HCEC 1CT (cell line): Measurements from ENCODE around the gene TADA2B.
"Not testable (repeated sequence)": the region's sequence is repeated elsewhere in the genome, so short reads cannot be mapped to it uniquely, and the experiment has no call there.

Experiments used
- DNase-seq: peaks from one replicate; pipeline ENCODE4 v3.0.0-alpha.2; 2017

TADA2B gene

DNA sequence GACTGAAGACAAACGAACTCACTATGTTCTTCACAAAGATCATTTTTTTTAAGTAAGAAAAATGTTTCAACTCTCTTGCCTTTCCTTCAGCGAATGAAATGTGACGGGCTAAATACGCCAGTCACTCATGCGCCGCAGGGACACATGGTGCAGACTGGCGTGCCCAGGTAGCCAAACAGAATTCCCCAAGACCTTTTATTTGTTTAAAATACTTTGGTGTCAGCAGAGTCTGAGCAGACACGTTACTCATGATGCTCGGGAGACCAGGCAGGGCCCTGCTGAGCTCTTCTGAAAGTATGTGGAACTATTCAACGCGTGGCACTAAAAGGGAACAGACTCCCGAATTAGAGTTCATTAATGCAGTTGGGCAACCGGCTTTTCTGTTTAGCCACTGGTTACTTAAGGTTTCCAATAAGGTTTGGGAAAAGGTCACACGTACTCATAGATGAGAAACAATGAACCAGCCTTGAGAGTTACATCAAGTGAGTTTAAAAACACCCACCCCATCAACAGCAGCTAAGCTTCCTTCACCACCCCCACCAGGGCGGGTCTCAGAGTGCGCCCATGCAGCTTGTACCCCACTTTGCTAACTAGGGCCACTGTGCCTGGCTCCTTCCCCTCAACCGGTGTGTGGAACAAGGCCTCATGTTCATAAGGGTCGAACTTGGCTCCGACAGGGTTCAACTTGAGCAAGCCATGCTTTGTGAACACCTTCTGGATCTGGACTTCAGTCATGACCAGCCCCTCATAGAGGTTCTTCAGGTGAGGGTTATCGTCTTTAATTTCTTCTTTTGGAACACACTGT, 17.4 kb downstream of the TADA2B start:
- no peak for DNase-seq

DNA sequence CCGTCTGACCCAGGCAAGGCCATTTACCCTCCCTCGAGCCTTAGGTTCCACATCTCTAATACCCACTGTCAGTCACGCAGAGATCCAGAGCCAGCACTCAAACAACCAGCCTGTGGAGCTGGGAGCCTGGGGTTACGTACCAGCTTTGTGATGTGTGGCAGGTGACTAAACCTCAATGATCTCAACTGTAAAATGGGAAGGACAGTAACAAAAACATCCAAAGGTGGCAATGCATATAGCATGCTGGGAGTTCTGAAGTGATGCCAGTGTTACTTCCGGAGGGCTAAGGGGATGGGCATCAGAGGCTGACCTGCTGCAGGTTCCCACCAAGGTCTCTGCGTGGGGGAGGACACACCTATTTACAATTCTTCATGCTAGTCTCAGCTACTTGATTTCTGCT, 18.6 kb downstream of the TADA2B start:
- no peak for DNase-seq

DNA sequence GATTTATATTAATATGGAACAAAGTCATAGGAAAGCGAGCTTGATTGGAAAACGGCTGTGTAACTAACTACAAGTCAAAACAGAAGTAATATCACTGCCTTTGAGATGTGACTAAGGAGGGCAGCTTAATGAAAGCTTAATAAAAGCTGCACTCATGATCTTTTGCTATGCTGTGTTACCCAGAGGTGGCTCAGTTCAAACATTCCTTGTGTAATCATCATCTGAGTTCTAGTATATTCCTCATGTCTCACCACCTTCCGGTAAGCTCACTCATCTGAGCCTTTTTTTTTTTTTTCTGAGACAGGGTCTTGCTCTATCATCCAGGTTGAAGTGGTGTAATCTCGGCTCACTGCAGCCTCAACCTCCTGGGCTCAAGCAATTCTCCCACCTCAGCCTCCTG, 19.6 kb downstream of the TADA2B start:
- DNase-seq: no peak

DNA sequence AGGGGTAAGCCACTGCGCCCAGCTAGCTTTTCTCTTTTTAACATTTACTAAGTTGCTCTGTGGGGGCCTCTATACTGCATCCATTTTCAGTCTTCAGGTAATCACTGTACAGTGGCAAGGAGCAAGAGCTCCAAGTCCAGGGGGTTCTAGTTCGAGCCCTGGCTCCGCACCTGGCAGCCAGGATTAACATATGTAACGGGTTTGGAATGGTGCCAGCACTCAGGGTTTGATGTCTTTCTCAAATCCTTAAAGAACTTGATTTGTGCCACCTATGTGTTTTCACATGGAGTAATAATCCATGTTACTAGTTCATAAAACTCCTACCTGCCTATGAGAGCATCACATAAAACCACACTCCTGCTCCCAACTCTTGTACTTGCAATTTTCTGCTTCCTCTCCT, 20.2 kb downstream of the TADA2B start:
- DNase-seq: no peak

DNA sequence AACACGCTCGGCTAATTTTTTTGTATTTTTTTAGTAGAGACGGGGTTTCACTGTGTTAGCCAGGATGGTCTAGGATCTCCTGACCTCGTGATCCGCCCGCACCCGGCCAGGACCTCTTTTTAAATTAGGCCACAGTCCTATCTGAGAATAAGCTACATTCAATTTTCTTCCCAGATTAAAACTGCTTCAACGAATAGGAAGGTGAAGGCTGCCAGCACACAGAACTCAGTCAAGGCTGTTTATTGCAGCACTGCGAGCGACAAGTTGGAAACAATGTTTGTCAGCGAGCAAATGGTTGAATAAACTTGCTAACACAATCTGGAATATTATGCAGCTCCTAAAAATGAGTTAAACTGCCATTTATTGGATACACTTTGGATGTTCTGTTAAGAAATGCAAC, 22.8 kb downstream of the TADA2B start:
- DNase-seq: no peak

DNA sequence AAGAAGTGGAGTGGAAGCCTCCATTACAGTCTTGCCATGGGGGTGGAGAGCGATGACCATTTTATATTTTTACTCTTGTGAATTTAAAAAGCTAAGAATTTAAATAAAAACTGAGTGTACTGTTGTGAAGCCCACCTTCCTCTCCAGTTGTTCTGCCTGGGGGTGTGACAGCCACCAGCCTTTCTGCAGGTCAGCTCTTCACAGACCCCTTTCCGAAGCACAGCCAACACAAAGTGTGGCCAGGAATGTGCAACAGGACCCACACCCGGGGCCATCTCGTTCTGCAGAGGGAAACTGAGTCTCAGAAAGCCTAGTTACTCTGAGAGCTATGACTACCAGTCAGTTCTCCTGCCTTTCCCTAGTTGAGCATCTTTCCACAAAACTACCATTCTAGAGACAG, 23.3 kb downstream of the TADA2B start:
- DNase-seq: no peak

DNA sequence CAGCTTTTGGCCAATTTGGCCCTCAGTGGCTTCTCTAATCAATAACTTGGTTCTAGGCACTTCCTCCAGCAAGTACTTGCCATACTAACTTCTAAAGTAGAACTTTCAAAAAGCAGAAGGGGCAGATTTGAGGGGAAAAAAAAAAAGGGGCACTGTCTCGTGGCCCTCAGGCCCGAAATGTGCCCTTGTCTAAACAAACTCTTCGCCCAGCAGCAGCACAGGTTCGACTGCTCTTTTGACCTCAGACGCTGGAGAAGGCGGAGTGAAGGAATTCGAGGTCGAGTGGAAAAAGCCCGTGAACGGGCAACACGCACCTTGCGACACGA, 23.9 kb downstream of the TADA2B start:
- no peak for DNase-seq

DNA sequence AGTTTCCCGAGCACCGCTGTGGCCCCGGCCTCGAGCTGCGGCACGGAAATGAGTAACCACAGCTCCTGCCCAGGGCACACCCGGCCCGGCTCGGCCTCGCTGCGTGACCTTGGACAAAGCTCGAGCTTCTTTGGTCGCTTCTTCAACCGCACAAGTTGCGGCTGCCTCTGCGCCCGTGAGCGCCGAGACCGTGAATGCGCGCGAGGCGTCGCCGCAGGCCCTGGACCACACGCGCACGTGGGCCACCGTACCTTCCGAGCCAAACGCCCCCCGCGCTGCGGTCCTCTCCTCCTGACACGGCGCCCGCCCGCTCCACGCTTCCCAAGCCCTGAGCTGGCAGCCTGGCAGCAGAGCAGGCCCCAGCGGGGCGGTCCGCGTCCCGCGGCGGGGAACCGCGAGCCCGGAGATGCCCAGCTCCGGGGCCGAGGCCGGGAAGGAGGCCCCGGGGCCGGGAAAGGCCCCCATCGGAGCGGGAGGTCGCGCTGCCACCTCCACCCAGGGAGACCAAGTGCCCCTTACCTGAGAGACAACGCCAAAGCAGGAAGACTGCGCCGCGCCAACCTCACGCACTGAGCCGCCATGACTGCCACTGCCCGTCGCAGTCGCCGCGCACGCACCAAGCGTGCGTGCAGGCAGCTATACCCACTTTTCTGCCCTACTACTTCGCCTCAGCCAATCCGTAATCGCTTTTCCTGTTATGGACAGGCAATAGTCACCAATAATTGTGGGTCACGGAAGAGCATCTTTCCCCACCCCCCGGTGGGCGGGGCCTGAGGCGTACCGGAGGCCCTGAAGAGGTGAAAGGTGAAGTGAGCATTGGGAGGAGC, 24.5 kb downstream of the TADA2B start, which contains the start of gene GRPEL1:
Gene GRPEL1, minus strand, starts transcription at position 613 of the 827 bp plus-strand sequence. Its CDS starts 32 bp downstream, at position 581.
- DNase-seq: peak; percentile 96

DNA sequence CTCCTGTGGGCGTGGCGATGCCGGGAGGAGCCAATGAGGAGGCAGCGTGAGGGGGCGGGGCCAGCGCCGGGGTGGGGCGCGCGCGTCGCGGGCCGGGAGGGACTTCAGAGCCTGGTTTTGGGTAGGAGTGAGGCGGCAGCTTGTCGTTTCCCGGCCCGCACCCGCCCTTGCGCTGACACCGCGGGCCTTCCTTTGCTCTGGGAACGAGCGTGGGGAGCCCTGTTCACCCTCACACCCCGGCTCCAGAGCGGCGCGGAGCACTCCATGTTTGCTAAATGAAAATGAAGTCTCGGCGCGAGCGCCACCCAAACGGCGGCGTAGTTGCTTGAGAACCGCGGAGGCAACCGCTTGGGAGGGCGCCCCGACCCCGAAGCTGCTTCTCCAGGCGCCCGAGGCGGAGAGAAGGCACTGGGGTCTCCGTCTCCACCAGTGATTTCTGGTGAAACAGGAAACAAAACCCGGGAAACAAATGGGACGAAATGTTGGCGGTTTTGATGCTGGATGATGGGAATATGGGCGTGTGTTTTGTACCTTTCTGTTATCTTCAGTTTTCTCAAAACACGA, 25.2 kb downstream of the TADA2B start:
- DNase-seq: no peak

DNA sequence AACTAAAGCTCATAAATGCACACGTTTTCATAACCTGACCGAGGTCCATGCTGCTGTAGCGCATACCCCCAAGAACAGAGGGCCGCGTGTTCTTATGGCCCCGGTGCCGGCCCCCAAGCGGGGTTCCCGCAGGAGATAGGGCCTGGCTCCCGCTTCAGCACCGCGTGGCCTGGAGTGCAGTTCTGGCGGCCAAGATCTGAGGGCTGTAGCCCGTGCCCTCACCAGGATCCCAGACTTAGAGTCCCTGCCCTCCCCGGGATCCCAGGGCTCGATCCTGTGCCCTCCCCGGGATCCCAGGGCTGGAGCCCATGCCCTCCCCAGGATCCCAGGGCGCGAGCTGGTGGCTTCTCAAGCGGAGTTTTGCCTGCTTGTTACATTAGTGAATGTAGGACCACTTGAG, 25.7 kb downstream of the TADA2B start:
- DNase-seq: no peak

DNA sequence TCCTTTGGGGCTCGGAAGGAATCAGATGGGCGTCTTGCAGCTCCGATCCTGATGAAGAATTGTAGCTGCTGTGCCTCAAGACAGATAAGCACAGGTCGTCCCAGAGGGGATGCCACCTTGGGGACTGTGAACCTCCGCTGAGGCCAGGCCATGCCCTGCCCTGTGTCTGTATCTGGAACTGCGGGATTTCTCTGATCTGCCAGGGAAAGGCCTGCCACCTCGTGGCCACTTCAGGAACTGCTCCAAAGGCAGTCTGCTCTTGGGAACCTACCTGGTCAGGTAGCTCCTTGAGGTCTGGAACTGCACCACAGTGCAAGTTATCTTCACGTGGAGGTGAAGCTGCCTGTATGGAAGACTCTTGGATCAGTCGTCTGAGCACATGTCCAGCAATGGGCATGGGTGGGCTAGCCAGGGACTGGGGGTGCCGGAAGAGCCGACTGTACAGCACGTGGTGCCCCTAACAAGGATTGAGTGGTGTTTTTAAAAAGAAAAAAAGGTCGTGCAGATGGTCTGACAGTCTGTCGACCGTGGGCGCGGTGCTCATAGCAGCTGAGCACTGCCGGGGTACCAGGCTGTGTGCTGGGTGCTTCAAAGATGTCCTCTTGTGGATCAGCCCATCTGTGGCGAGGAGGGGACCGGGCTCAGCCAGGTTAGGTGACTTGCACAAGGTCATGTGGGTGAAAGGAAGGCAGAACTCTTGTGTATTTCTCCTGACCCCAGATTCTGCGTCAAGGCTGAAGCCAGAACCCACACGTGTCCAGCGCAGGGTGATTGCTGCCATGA, 27.7 kb downstream of the TADA2B start:
- peak; percentile 43 for DNase-seq

DNA sequence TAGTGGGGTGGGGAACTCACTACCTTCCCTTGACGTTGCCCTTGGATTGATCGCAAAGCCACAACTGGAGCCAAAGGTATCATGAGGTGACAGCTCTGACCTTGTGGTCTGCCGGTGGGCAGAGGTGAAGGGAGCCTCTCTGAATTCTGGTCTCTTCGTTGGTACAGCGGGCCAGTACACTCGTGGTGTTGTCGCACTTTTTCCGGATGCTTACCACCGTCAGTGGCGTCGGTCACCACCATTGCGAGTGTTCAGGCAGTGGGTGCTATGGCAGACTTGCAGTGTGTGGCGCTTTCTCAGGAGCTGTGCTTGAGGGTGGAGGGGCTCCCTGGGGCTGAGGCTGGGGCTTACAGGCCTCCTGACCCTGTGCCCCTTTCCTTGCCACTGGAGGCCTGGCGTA, 29.9 kb downstream of the TADA2B start:
- no peak for DNase-seq

DNA sequence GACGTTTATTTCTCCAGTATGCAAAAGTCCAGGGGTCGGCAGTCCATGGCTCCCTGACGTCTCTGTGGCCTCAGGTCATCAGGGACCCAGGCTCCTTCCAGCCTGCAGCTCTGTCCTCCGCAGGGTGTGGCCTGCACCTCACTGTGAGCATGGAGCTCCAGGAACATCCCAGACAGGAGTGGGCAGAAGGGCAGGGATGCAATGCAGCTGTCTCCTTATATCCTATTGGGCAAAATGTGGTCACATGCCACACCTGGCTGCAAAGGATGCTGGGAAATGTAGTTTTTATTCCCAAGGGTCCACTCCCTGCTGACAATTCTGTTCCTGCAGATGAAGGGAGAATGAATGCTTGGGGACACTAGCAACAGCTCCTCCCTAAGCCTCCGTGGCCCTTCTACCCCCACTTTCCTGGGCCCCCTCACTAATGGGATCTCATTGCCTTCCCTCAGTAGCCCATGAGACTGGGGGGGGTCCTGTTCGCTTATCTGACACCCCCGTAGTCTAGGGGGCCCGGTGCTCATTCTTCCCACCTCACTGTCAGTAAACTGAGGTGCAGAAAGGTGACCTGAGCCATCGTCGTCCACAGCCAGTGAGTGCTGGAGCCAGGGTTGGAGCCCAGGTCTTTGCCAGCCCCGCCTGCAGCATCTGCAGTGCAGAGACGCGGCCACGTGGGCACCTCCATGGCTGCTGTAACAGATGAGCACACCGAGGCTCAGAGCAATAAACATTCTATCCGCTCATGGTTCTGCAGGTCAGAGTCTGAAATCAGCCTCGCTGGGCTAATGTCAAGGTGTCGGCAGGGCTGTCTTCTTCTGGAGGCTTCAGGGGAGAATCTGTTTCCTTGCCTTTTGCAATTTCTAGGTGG, 30.6 kb downstream of the TADA2B start:
- no peak for DNase-seq

DNA sequence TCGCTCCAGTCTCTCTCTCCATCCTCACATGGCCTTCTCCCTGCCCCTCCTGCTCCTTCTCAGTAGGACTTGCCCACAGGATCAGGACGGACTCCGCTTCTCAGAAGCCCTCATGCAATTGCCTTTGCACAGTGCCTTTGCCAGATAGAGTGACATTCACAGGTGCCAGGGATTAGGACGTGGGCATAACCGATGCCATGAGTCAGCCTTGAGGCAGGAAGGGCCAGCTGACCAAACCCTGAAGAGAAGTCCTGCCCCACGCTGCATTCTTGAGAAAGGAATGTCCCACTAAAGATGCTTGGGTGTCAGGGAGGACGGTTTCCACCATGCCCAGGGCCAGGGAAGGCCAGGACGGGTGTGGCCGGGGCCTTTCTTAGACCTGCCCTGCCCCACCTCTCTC, 31.3 kb downstream of the TADA2B start:
- no peak for DNase-seq

DNA sequence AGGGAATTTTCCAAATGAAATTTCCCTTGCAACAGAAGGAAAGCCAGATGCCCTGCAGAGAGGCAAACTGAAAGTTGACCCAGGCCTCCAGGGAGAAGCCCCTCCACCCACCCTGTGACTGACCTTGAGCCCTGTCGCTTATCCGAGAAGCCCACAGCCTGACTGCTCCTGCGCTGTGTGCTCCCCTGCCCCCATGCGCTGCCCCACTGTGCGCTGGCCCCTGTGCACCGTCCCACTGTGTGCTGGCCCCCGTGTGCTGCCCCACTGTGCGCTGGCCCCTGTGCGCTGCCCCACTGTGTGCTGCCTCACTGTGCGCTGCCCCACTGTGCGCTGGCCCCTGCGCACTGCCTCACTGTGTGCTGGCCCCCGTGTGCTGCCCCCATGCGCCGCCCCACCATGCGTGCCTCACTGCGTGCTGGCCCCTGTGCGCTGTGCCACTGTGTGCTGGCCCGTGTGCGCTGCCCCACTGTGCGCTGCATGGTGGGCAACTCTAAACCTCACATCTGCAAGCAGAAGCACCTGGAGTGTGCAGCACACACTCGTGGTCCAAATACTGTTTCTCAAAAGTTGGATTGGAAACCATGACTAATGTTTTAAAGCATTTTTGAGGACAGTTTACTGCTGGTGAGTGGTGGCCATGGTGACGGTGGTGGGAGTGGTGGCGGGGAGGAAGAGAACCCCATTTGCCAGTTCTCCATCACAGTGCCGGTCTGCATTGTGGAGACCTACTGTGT, 33.0 kb downstream of the TADA2B start:
- no peak for DNase-seq

DNA sequence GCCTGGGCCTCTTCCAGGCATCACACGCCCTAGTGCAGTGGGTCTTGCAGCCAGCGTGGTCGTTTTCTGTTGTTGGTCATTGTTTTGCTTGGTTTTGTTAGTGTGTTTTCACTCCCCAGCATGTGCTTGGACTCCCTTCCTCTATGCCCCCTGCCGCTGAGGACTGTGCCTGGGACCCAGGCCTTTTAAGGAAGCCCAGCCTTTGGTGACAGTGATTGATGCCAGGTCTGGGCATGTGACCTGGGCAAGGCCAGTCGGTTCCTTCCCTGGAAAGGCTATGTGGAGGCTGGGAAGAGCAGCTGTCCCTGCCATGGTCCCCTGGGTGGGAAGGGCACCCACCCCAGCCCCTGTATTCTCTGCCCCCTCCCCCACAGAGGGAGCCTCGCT, 33.5 kb downstream of the TADA2B start:
- no peak for DNase-seq

DNA sequence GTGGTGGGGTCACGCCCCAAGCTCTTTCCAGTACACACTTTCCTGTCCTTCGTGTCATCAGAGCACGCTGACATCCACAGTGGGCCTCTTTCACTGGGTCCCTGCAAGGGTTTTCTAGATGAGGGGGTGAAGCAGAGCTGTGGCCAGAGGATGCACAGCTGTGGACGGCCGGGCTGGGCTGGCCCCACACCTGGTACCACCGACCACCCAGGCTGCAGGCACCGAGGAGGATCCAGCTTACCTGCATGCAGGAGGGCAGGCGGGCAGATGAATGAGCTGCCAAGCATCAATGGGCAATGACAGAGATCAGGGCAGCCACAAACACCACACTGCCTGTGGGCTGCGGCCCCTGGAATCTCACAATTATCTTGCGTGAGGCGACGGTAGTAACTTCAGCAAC, 34.2 kb downstream of the TADA2B start:
- no peak for DNase-seq

DNA sequence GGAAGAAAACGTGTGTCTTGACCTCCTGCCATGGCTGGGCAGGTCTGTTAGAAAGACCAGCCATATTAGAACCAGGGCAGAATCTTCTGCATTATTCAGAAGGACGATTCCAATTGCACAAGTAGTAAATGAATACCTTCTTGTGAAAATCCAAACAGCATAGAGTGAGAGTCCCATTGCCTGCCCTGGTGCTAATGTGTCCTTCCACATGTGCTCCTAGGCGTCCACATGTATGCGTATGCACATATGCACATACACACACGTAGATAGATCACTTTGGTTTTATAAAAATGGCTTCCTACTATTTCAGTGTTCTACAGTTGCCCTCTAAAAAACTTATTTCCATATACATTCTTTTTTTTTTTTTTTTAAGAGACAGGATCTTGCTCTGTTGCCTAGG, 34.9 kb downstream of the TADA2B start:
- DNase-seq: no peak

DNA sequence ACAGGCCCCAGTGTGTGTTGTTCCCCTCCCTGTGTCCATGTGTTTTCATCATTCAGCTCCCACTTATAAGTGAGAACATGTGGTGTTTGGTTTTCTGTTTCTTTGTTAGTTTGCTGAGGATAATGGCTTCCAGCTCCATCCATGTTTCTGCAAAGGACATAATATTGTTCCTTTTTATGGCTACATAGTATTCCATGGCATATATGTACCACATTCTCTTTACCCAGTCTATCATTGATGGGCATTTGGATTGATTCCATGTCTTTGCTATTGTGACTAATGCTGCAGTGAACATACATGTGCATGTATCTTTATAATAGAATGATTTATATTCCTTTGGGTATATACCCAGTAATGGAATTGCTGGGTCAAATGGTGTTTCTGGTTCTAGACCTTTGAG, 36.3 kb downstream of the TADA2B start:
- DNase-seq: not testable (repeated sequence)

DNA sequence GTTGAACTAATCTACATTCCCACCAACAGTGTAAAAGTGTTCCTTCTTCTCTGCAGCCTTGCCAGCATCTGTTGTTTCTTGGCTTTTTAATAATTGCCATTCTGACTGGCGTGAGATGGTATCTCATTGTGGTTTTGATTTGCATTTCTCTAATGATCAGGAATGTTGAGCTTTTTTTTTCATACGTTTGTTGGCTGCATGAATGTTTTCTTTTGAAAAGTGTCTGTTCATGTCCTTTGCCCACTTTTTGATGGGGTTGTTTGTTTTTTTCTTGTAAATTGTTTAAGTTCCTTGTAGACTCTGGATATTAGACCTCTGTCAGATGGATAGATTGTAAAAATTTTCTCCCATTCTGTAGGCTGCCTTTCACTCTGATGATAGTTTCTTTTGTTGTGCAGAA, 36.7 kb downstream of the TADA2B start:
- not testable (repeated sequence) for DNase-seq
